ENCODE data around the gene ATP5MC3.
A peak's percentile ranks its signal among the peaks of the same experiment; 100 is the strongest.

ATP5MC3 gene

GRCh38 chr2:175154661-175155082 is 26.8 kb downstream of the ATP5MC3 start:
- Histone ChIP-seq H3K27ac (ENCODE audit: low read length, poor library complexity, severe bottlenecking) (peak overlapping the region; percentile 37), H4K8ac (ENCODE audit: low read length) (no peak overlapping the region)
- DNase-seq: peak; percentile 89

GRCh38 chr2:175152242-175152641 is 29.3 kb downstream of the ATP5MC3 start:
- no peak overlapping the region for H2BK5ac ChIP-seq (ENCODE audit: low read depth, low read length, poor library complexity, severe bottlenecking)

More at GRCh38 chr2:175154661-175155082, 26.8 kb downstream of the ATP5MC3 start:
- H2BK12ac ChIP-seq (ENCODE audit: low read length in 2 of 2): no peak overlapping the region
- H3K36me3 ChIP-seq (ENCODE audit: control insufficient read depth in 1 of 2, insufficient read depth in 2 of 2, low read depth in 1 of 2, low read length in 2 of 2): peaks cover 3 to 9% of the 10 kb centered on the region in 2 experiments
- H2BK5ac ChIP-seq (ENCODE audit: low read depth, low read length, poor library complexity, severe bottlenecking): no peak overlapping the region
- no peak overlapping the region for H2BK120ac ChIP-seq (ENCODE audit: low read depth, low read length)
- H3K14ac ChIP-seq (ENCODE audit: low read length in 2 of 2): no peak overlapping the region
- no peak overlapping the region for H2BK15ac ChIP-seq (ENCODE audit: low read depth, poor library complexity, severe bottlenecking)
- H3K79me1 ChIP-seq (replicated peaks; ENCODE audit: low read length, poor library complexity, severe bottlenecking): no peaks in the 10 kb centered on the region
- H3K9ac ChIP-seq (ENCODE audit: low read length): no peak overlapping the region
- H3K23ac ChIP-seq (ENCODE audit: low read length in 2 of 2): no peak overlapping the region
- H2AFZ ChIP-seq (ENCODE audit: low read depth, low read length): no peak overlapping the region
- H4K91ac ChIP-seq (ENCODE audit: low read length): no peak overlapping the region
- H3K4ac ChIP-seq (ENCODE audit: low read depth in 1 of 2, low read length in 2 of 2): no peak overlapping the region
- H2AK5ac ChIP-seq (ENCODE audit: low read length, severe bottlenecking): no peak overlapping the region
- H3K4me2 ChIP-seq (ENCODE audit: low read length, poor library complexity, severe bottlenecking): no peak overlapping the region
- H3K4me1 ChIP-seq (ENCODE audit: control insufficient read depth, insufficient read depth, low read depth, low read length): peaks cover 7% of the 10 kb centered on the region
- H3K4me3 ChIP-seq (ENCODE audit: insufficient read depth in 1 of 2, low read depth in 1 of 2, low read length in 2 of 2): no peak overlapping the region
- H3K18ac ChIP-seq (ENCODE audit: low read depth in 1 of 2, low read length in 2 of 2): no peak overlapping the region
- no peaks in the 10 kb centered on the region for H3K27me3 ChIP-seq (ENCODE audit: control insufficient read depth in 1 of 2, insufficient read depth in 1 of 2, low read length in 2 of 2)
- H3K9me3 ChIP-seq (ENCODE audit: control insufficient read depth, low read length): no peaks in the 10 kb centered on the region

GRCh38 chr2:175151791-175152190 is 29.7 kb downstream of the ATP5MC3 start:
- Histone ChIP-seq H3K4ac (ENCODE audit: low read depth in 1 of 2, low read length in 2 of 2) (no peak overlapping the region), H4K91ac (ENCODE audit: low read length) (no peak overlapping the region)

More at GRCh38 chr2:175152242-175152641, 29.3 kb downstream of the ATP5MC3 start:
- H3K27me3 ChIP-seq (ENCODE audit: control insufficient read depth in 1 of 2, insufficient read depth in 1 of 2, low read length in 2 of 2): no peaks in the 10 kb centered on the region
- no peak overlapping the region for H3K14ac ChIP-seq (ENCODE audit: low read length in 2 of 2)
- DNase-seq: no peak
- no peak overlapping the region for H3K18ac ChIP-seq (ENCODE audit: low read depth in 1 of 2, low read length in 2 of 2)
- no peak overlapping the region for H3K23ac ChIP-seq (ENCODE audit: low read length in 2 of 2)
- H2BK12ac ChIP-seq (ENCODE audit: low read length in 2 of 2): no peak overlapping the region
- peaks cover 5% of the 10 kb centered on the region for H3K4me1 ChIP-seq (ENCODE audit: control insufficient read depth, insufficient read depth, low read depth, low read length)
- H4K8ac ChIP-seq (ENCODE audit: low read length): no peak overlapping the region
- H3K4me2 ChIP-seq (ENCODE audit: low read length, poor library complexity, severe bottlenecking): no peak overlapping the region
- H3K36me3 ChIP-seq (ENCODE audit: control insufficient read depth in 1 of 2, insufficient read depth in 2 of 2, low read depth in 1 of 2, low read length in 2 of 2): peaks cover 0 to 23% of the 10 kb centered on the region in 2 experiments
- no peak overlapping the region for H2BK15ac ChIP-seq (ENCODE audit: low read depth, poor library complexity, severe bottlenecking)
- H4K91ac ChIP-seq (ENCODE audit: low read length): no peak overlapping the region
- no peak overlapping the region for H2AK5ac ChIP-seq (ENCODE audit: low read length, severe bottlenecking)
- H3K9me3 ChIP-seq (ENCODE audit: control insufficient read depth, low read length): no peaks in the 10 kb centered on the region
- no peak overlapping the region for H2AFZ ChIP-seq (ENCODE audit: low read depth, low read length)
- H3K4ac ChIP-seq (ENCODE audit: low read depth in 1 of 2, low read length in 2 of 2): no peak overlapping the region
- no peak overlapping the region for H3K4me3 ChIP-seq (ENCODE audit: insufficient read depth in 1 of 2, low read depth in 1 of 2, low read length in 2 of 2)
- H3K9ac ChIP-seq (ENCODE audit: low read length): no peak overlapping the region
- H2BK120ac ChIP-seq (ENCODE audit: low read depth, low read length): no peak overlapping the region
- H3K27ac ChIP-seq (ENCODE audit: low read length, poor library complexity, severe bottlenecking): no peak overlapping the region
- no peaks in the 10 kb centered on the region for H3K79me1 ChIP-seq (replicated peaks; ENCODE audit: low read length, poor library complexity, severe bottlenecking)
- WGBS: 100% methylated on average over 1 of the region's 2 CpGs

GRCh38 chr2:175147186-175147585 is 34.3 kb downstream of the ATP5MC3 start:
- H3K4me2 ChIP-seq (ENCODE audit: low read length, poor library complexity, severe bottlenecking): no peak overlapping the region

More at GRCh38 chr2:175151791-175152190, 29.7 kb downstream of the ATP5MC3 start:
- H3K27ac ChIP-seq (ENCODE audit: low read length, poor library complexity, severe bottlenecking): no peak overlapping the region
- H2BK120ac ChIP-seq (ENCODE audit: low read depth, low read length): no peak overlapping the region
- no peak overlapping the region for H2BK12ac ChIP-seq (ENCODE audit: low read length in 2 of 2)
- peak; percentile 18 for DNase-seq
- H3K18ac ChIP-seq (ENCODE audit: low read depth in 1 of 2, low read length in 2 of 2): no peak overlapping the region
- H3K4me2 ChIP-seq (ENCODE audit: low read length, poor library complexity, severe bottlenecking): no peak overlapping the region
- H2BK5ac ChIP-seq (ENCODE audit: low read depth, low read length, poor library complexity, severe bottlenecking): no peak overlapping the region
- H3K36me3 ChIP-seq (ENCODE audit: control insufficient read depth in 1 of 2, insufficient read depth in 2 of 2, low read depth in 1 of 2, low read length in 2 of 2): peaks cover 0 to 23% of the 10 kb centered on the region in 2 experiments
- no peak overlapping the region for H2BK15ac ChIP-seq (ENCODE audit: low read depth, poor library complexity, severe bottlenecking)
- H2AK5ac ChIP-seq (ENCODE audit: low read length, severe bottlenecking): no peak overlapping the region
- no peaks in the 10 kb centered on the region for H3K27me3 ChIP-seq (ENCODE audit: control insufficient read depth in 1 of 2, insufficient read depth in 1 of 2, low read length in 2 of 2)
- H3K4me1 ChIP-seq (ENCODE audit: control insufficient read depth, insufficient read depth, low read depth, low read length): peaks cover 4% of the 10 kb centered on the region
- no CpG with 5 or more reads among the region's 1 CpG for WGBS
- no peak overlapping the region for H3K23ac ChIP-seq (ENCODE audit: low read length in 2 of 2)
- no peak overlapping the region for H3K4me3 ChIP-seq (ENCODE audit: insufficient read depth in 1 of 2, low read depth in 1 of 2, low read length in 2 of 2)
- no peak overlapping the region for H3K9ac ChIP-seq (ENCODE audit: low read length)
- no peaks in the 10 kb centered on the region for H3K9me3 ChIP-seq (ENCODE audit: control insufficient read depth, low read length)
- no peak overlapping the region for H2AFZ ChIP-seq (ENCODE audit: low read depth, low read length)
- no peak overlapping the region for H4K8ac ChIP-seq (ENCODE audit: low read length)
- no peak overlapping the region for H3K14ac ChIP-seq (ENCODE audit: low read length in 2 of 2)
- H3K79me1 ChIP-seq (replicated peaks; ENCODE audit: low read length, poor library complexity, severe bottlenecking): no peaks in the 10 kb centered on the region

More at GRCh38 chr2:175147186-175147585, 34.3 kb downstream of the ATP5MC3 start:
- Histone ChIP-seq H3K9me3 (ENCODE audit: control insufficient read depth, low read length) (no peaks in the 10 kb centered on the region), H2AK5ac (ENCODE audit: low read length, severe bottlenecking) (no peak overlapping the region), H2BK15ac (ENCODE audit: low read depth, poor library complexity, severe bottlenecking) (no peak overlapping the region), H3K18ac (ENCODE audit: low read depth in 1 of 2, low read length in 2 of 2) (no peak overlapping the region), H3K27ac (ENCODE audit: low read length, poor library complexity, severe bottlenecking) (no peak overlapping the region), H2AFZ (ENCODE audit: low read depth, low read length) (no peak overlapping the region), H3K14ac (ENCODE audit: low read length in 2 of 2) (no peak overlapping the region), H4K8ac (ENCODE audit: low read length) (no peak overlapping the region), H2BK12ac (ENCODE audit: low read length in 2 of 2) (no peak overlapping the region), H4K91ac (ENCODE audit: low read length) (no peak overlapping the region), H3K79me1 (replicated peaks; ENCODE audit: low read length, poor library complexity, severe bottlenecking) (peaks cover 2% of the 10 kb centered on the region), H2BK120ac (ENCODE audit: low read depth, low read length) (no peak overlapping the region), H2BK5ac (ENCODE audit: low read depth, low read length, poor library complexity, severe bottlenecking) (no peak overlapping the region), H3K9ac (ENCODE audit: low read length) (no peak overlapping the region), H3K36me3 (ENCODE audit: control insufficient read depth in 1 of 2, insufficient read depth in 2 of 2, low read depth in 1 of 2, low read length in 2 of 2) (peaks cover 0 to 50% of the 10 kb centered on the region in 2 experiments), H3K4me1 (ENCODE audit: control insufficient read depth, insufficient read depth, low read depth, low read length) (no peaks in the 10 kb centered on the region), H3K23ac (ENCODE audit: low read length in 2 of 2) (no peak overlapping the region), H3K27me3 (ENCODE audit: control insufficient read depth in 1 of 2, insufficient read depth in 1 of 2, low read length in 2 of 2) (no peaks in the 10 kb centered on the region), H3K4me3 (ENCODE audit: insufficient read depth in 1 of 2, low read depth in 1 of 2, low read length in 2 of 2) (no peak overlapping the region), H3K4ac (ENCODE audit: low read depth in 1 of 2, low read length in 2 of 2) (no peak overlapping the region)
- WGBS: no CpG with 5 or more reads among the region's 4 CpGs
- DNase-seq: no peak

Measured in mesenchymal stem cell (in vitro differentiated cells and primary cell).